Prostate gland (tissue), 2 donors: ENCODE results near the gene KNL1. TPM values are rescaled to one million over a fixed set of nuclear protein-coding genes. Genes with fewer than 3 reads are reported as not detected.

ENCODE experiments used
- DNase-seq: peaks from one replicate; pipeline ENCODE4 v3.0.0-alpha.2; 2019; ENCODE audit warnings: low spot score
- H3K27ac ChIP-seq, 2 donors: fragments of 200-600 bp; sonication (generic); 2 replicates each; pipeline ENCODE4 v1.5.1; 2017 to 2019
- H3K27me3 ChIP-seq: fragments of 200-600 bp; sonication (generic); replicated peaks from 2 replicates; pipeline ENCODE4 v1.5.1; 2019; ENCODE audit not compliant: insufficient read depth
- H3K36me3 ChIP-seq, 2 donors: fragments of 200-600 bp; sonication (generic); 1 replicate in 1 of 2; 2 replicates in 1 of 2; pipeline versions ENCODE4 v1.5.1 to v1.8.1; 2017 to 2019
- H3K4me1 ChIP-seq: fragments of 200-600 bp; sonication (generic); replicated peaks from 2 replicates; pipeline ENCODE4 v1.5.1; 2019
- H3K4me3 ChIP-seq, 2 donors: fragments of 200-600 bp; sonication (generic); 2 replicates each; pipeline ENCODE4 v1.5.1; 2017 to 2019
- H3K9me3 ChIP-seq: fragments of 200-600 bp; sonication (generic); 2 replicates; pipeline ENCODE4 v1.5.1; 2017
- CTCF ChIP-seq, 4 experiments: fragments of 200-600 bp in 2 of 4; fragments of 450-650 bp in 2 of 4; sonication (generic) in 2 of 4; IDR thresholded peaks; 1 replicate in 3 of 4; 2 replicates in 1 of 4; pipeline ENCODE4 v1.5.1; 2016 to 2019; ENCODE audit warnings: antibody characterized with exemption in 4 of 4, mild to moderate bottlenecking in 2 of 4, moderate library complexity in 2 of 4
- POLR2A ChIP-seq: fragments of 450-650 bp; IDR thresholded peaks from one replicate; pipeline ENCODE4 v1.6.1; 2016; ENCODE audit warnings: antibody characterized with exemption, mild to moderate bottlenecking
- POLR2AphosphoS5 ChIP-seq: sonication (generic); formaldehyde crosslinking; IDR thresholded peaks from one replicate; pipeline ENCODE4 v1.6.1; 2017; ENCODE audit warnings: antibody characterized with exemption
- WGBS: methylation state at CpG from one replicate; pipeline ENCODE4 v1.1.5; 2018; 5-methylcytosine and 5-hydroxymethylcytosine counted together
- intact Hi-C: fragments of 100-400 bp; cut with DNase I; formaldehyde crosslinking; loops from one replicate; pipeline ENCODE4 v1.14.2; 2022
- total RNA-seq, 2 donors: library from RNA; depleted of rRNA; stranded (reverse); fragments of >200 nt; gene quantifications; one replicate each; pipeline ENCODE4 v1.1.0, GENCODE V29; 2016

Gene KNL1
- total RNA-seq, 2 donors from 2014 or later: 1.6 to 18.7 TPM

DNA sequence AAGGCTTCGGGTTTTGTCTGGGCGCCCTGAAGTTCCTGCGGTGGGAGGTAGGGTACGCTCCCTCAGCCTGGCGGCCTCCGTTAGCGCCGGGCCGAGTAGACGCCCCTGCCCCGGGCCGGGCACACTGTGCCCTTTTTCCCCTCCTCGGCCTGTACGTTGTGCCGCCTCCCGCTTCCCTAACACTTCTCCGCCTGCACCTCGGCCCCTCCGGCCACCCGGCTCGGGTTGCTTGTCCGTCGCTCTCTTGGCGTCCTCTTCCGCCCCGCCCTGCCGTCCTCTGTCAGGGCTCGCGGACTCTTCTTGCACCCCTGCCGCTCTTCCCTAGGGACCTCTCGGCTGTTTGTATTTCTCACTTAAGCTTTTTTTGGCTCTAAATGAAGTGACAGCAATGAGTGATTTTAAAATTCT lies 384 bp downstream of the KNL1 start:
- Histone ChIP-seq H3K9me3 (no peaks in the 10 kb centered on the region), H3K36me3 (no peaks in the 10 kb centered on the region), H3K4me3 (peak overlapping the region; percentile 44 to 46), H3K4me1 (no peaks in the 10 kb centered on the region), H3K27ac (peak overlapping the region; percentile 91 to 93), H3K27me3 (no peaks in the 10 kb centered on the region)
- intact Hi-C loops: loop anchor here (10.0 kb wide), 1 partner anchor 300 kb away; the partner anchor contains the start of gene VPS18
- WGBS: 2% methylated on average over 30 of the region's 31 CpGs
- peak; percentile 27 for DNase-seq
- TF ChIP-seq CTCF (IDR thresholded peaks at IDR 0.05): no peak
- TF ChIP-seq POLR2AphosphoS5: no peak
- TF ChIP-seq POLR2A: no peak

- no peak overlapping the region for H3K4me3 ChIP-seq
- WGBS: 12% methylated on average over 5 of the region's 5 CpGs
- H3K9me3 ChIP-seq: no peaks in the 10 kb centered on the region
- DNase-seq: no peak
- H3K27me3 ChIP-seq: no peaks in the 10 kb centered on the region
- H3K27ac ChIP-seq: no peak overlapping the region
- H3K4me1 ChIP-seq: no peaks in the 10 kb centered on the region
- no peaks in the 10 kb centered on the region for H3K36me3 ChIP-seq
- TF ChIP-seq POLR2A (no peak), POLR2AphosphoS5 (no peak), CTCF (IDR thresholded peaks at IDR 0.05) (no peak)
- intact Hi-C loops: loop anchor here (10.0 kb wide), 1 partner anchor 300 kb away; the partner anchor contains the start of gene VPS18
Measured at GRCh38 chr15:40595219-40595618, 1.2 kb downstream of the KNL1 start.

GRCh38 chr15:40595773-40596172 lies 1.7 kb downstream of the KNL1 start:
- no peaks in the 10 kb centered on the region for H3K4me1 ChIP-seq
- H3K4me3 ChIP-seq: no peak overlapping the region
- no peak for DNase-seq
- H3K36me3 ChIP-seq: no peaks in the 10 kb centered on the region
- 56% methylated on average over 5 of the region's 5 CpGs for WGBS
- intact Hi-C loops: loop anchor here (10.0 kb wide), 1 partner anchor 299 kb away; the partner anchor contains the start of gene VPS18
- H3K27me3 ChIP-seq: no peaks in the 10 kb centered on the region
- no peaks in the 10 kb centered on the region for H3K9me3 ChIP-seq
- no peak for TF ChIP-seq POLR2A
- TF ChIP-seq POLR2AphosphoS5: no peak
- no peak overlapping the region for H3K27ac ChIP-seq

DNA sequence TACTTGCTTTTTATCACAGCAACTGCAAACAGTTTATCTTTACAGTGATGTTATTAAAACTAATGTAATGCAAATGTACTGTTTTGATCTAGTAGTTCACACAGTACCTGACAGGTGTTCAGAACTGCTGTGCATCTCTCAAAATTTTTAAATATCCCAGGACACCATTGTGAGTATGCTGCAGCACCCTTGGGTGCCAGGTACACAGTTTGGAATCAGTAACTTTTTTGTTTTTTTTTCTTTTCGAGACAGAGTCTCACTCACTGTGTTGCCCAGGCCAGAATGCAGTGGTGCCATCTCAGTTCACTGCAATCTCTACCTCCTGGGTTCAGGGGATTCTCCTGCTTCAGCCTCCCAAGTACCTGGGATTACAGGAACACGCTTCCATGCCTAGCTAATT lies 3.0 kb downstream of the KNL1 start:
- 100% methylated on average over 2 of the region's 2 CpGs for WGBS

DNA sequence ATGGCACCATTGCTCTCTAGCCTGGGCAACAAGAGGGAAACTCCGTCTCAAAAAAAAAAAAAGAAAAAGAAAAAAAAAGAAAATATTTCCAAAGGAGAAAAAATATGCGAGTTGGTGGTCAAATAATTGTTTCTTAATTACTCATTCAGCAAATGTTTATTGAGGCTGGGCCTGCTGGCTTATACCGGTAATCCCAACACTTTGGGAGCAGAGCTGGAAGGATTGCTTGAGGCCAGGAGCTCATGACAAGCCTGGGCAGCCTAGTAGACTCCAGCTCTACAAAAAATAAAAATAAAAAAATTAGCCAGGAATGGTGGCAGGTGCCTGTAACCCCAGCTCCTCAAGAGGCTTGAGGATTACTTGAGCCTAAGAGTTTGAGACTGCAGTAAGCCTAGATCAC lies 4.1 kb downstream of the KNL1 start:
- TF ChIP-seq CTCF (IDR thresholded peaks at IDR 0.05) (no peak), POLR2AphosphoS5 (no peak), POLR2A (no peak)
- intact Hi-C loops: loop anchor here (10.0 kb wide), 1 partner anchor 297 kb away; the partner anchor contains the start of gene VPS18

More for the DNA sequence above, 3.0 kb downstream of the KNL1 start:
- intact Hi-C loops: loop anchor here (10.0 kb wide), 1 partner anchor 298 kb away; the partner anchor contains the start of gene VPS18
- H3K27me3 ChIP-seq: no peaks in the 10 kb centered on the region
- no peaks in the 10 kb centered on the region for H3K4me1 ChIP-seq
- no peak for DNase-seq
- H3K27ac ChIP-seq: no peak overlapping the region
- H3K9me3 ChIP-seq: no peaks in the 10 kb centered on the region
- no peak for TF ChIP-seq POLR2A
- TF ChIP-seq POLR2AphosphoS5: no peak
- TF ChIP-seq CTCF (IDR thresholded peaks at IDR 0.05): no peak
- no peak overlapping the region for H3K4me3 ChIP-seq
- H3K36me3 ChIP-seq: no peaks in the 10 kb centered on the region

More for the DNA sequence above, 4.1 kb downstream of the KNL1 start:
- Histone ChIP-seq H3K4me3 (no peak overlapping the region), H3K9me3 (no peaks in the 10 kb centered on the region), H3K36me3 (no peaks in the 10 kb centered on the region), H3K27me3 (no peaks in the 10 kb centered on the region), H3K4me1 (no peaks in the 10 kb centered on the region), H3K27ac (no peak overlapping the region)
- WGBS: 52% methylated on average over 3 of the region's 3 CpGs
- no peak for DNase-seq
